ENCODE measurements around the gene SLC38A10.
A peak's percentile ranks its signal among the peaks of the same experiment; 100 is the strongest.

SLC38A10 gene

DNA sequence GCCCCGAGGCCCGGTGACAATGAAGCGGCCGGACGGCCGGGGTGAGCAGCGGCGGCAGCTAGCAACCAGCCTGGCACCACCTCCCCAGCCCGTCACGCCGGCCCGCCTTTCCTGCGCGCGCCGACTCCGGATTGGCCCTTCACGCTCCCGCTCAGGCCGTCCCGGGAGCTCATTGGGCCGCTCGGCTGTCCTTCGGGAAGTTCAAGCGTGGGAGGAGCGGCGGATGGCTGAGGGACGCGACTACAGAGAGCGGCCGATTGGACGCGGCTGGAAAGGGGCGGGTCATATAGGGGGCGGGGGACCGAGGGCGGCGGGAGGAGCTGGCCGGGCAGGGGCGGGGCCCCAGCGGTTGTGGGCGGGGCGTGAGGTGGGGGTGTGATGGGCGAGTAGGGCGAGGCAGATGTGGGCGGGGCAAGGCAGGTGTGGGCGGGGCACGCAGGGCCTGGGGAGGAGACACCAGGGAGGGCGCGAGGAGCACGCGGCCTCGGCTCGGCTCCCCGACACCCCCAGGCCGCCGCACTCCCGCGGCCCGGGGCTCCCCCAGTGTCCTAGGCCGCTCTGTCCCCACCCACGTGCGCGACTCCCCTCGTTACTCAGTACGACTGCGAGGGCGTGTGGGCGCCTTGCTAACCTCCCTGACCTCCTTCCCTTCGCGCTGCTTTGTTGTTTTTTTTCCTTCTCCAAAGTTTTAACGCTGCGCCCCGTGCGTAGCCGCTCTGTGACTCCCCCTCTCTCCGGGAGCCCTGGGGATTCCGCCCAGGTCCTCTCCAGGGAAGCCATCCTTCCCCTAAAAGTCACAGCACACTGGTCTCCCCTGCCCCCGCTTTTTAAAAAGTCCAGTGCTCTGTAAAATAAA, 72.0 kb downstream of the SLC38A10 start, which contains the start of gene CEP131:
TSS of gene CEP131 (minus strand) at position 60 of the 856 bp plus-strand sequence. CDS start 2,909 bp downstream, outside the sequence.
- peak; percentile 94 to 99 for DNase-seq

DNA sequence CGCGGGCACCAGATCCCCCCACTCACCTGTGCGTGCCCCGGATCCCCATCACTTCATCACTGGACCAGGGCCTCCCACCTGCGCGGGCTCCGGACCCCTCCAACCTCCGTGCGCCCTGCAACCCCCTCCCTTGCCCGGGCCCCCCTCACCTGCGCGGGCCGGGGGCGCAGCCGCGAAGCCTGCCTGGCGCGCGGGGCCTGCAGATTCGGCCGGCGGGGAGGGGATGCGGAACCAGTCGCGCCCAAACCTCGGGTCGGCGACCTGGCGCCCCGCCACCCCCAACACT, 72.5 kb downstream of the SLC38A10 start:
- no peak for DNase-seq

DNA sequence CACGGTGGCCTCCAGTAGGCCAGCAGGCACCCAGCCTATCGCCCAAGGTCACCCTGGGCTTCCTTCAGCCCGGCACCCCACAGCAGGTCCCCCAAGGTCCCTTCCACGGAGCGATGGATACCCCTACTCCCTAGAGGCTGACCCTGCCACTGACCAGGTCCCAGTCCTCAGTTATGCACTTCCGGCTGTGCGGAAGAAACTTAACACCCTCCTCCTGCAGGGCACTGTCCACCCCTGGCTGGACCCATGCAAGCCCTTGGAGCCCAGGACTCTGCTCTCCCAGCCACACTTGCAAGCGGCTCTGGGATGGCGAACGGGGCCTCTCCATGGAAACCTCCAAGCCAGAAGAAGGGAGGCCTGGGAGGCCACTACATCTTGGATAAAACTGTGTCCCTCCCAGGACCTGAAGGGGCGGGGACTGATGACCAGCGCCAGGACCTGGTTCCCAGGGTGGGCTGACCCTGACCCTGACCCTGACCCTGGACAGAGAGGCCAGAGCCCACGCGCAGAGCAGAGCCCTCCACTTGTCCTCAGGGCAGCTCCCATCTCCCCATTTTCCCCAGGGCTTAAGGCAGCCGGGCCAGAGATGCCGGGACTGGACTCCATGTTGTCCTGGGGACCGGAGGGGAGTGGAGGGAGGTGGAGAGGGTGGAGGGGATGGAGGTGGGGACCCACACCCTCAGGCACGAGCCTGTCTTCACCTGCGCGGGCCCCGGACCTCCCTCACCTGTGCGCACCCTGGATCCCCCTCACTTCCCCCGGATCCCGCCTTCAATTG, 73.1 kb downstream of the SLC38A10 start:
- no peak for DNase-seq

DNA sequence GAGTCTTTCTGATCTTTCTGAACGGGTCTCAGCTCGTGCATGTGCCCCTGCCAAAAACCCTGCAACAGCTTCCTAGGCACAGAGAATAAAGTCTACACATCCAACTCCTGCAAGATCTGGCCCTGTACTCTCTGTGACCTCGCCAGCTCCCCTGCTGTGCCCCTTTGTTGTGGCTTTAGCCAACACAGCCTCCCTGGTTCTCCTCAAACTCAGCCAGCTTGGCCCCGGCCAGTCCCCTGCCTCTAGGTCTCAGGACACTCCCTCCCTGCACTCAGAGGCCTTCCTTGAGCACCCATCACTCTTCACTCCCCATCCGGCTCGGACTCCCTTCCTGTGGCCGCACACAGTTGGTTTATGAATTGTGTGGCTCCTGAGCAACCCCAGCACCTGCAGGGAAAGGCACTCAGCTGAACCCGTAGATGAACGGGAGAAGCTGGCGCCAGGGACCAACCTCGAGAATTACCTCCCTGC, 73.7 kb downstream of the SLC38A10 start:
- DNase-seq: no peak

DNA sequence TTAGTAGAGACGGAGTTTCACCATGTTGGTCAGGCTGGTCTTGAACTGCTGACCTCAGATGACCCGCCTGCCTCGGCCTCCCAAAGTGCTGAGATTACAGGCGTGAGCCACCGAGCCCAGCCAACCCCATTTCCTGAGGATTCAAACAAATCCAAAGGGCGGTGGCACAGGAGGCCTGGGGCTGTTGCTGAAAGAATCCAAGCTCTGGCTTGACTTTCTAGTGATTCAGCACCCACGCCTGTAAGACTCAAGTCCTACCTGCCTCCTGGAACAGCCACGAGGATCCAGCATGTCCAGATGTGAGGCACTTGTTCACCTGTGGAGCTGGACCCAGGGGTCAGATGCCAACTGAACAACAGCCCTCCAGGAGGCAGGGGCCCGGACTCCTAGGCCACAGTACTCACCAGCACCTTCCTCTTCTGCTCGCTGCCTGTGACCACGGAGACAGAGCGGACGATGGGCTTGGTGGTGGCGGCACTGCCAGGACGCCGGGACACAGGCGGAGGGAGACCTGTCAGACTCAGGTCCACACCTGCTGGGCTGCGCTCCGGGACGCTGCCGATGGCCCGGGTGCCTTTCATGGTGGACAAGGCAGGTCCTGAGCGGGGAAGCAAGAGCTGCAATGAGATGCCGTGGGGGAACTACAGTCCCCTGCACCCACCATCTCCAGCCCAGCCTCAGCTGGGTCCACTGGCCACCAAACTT, 75.5 kb downstream of the SLC38A10 start:
- DNase-seq: no peak

DNA sequence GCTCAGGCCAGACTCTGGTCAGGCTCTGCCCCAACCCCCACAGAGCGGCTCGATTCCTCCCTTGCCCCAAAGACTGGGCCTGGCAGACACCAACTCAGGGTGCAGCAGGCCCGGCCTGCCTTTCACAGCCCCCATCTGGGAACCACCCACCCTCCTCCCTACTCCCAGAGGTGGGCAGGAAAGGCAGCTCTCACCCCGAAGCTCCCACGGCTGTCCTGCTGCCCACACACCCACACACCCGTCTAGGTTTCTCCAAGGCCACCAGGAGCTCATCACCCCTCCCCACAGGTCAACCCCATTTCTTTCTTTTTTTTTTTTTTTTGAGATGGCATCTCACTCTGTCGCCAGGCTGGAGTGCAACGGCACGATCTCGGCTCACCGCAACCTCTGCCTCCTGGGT, 76.1 kb downstream of the SLC38A10 start:
- no peak for DNase-seq

DNA sequence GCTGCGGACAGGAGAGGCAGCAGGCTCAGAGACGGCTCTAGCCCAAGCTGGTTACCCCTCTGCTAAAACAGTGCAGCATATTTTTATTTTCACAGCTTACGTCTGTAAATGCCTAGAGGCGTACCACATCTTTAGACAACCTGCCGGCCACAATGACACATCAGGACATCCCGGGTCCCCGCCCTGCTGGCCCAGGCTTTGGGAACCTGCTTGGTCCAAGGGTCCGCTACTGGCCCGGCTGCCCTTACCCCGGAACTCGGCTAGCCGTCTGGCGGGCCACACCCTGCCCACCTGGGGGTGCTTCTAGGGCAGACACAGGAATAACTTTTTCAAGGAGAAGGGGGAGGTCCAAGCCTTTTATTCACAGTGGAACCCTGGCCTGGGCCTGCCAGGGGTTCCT, 76.6 kb downstream of the SLC38A10 start:
- no peak for DNase-seq

DNA sequence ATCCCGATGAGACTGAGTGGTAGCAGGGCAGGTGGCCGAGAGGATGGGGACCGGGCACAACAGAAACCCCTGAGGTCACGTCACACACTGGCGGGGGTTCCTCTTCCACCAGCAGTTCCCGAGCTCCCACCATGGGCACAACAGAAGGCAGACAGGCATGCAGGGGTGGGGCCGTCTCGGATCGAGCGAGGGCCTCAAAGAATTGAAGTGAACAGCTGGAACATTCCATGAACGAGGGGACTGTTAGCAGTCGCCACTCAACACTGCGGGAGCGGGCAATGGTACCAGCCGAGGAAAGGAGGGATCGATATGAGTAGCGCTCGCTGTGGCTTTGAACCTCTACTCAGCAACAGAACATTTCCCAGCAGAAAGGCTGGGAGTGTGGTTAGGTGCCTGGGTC, 77.6 kb downstream of the SLC38A10 start:
- DNase-seq: no peak

DNA sequence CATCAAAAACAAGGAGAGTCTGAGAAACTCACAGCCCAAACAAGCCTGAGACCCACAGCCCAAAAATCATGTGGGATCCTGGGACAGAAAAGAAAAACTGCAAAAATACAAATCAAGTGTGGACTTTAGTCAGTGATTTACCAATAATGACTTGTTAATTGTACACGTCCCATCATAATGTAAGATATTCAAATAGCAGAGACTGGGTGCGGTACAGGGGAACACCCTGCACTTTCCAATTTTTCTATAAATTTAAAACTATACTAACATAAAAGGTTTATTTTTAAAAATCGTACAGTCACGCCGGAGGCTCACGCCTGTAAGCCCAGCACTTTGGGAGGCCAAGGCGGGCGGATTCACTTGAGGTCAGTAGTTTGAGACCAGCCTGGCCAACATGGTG, 81.1 kb downstream of the SLC38A10 start:
- no peak for DNase-seq

DNA sequence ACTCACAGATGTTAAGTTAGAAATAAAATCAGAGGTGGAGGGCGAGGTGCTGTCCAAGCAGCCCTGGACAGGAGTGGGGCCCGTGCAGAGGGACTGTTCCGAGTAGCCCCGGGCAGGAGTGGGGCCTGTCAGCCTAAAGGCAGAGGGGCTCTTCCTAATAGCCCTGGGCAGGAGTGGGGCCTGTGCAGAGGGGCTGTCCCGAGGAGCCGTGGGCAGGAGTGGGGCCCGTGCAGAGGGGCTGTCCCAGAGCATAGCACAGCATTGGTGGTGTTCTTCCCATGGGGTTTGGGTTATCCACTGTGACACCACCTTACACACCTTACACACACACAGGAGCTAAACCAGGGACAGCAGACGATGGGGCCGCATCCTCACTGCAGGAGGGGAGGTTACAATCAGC, 82.7 kb downstream of the SLC38A10 start:
- DNase-seq: no peak

DNA sequence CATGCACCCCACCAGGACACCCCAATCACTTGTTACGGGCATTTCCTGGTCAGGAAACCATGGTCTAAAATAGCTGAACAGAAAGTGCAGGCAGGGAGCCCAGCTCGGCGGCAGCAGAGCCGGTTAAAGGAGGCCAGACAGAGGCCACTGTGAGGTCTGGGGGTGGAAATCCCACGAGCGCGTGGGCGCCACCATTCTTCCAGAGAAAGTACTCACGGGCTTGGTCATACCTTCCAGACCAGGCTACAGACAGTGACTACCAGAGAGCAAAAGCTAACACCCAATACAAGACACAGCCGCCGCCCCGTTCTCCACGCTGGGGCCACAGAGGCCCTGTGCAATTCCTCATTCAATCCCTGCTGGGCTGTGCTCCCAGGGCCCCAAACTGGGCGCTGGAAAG, 84.2 kb downstream of the SLC38A10 start:
- no peak for DNase-seq

DNA sequence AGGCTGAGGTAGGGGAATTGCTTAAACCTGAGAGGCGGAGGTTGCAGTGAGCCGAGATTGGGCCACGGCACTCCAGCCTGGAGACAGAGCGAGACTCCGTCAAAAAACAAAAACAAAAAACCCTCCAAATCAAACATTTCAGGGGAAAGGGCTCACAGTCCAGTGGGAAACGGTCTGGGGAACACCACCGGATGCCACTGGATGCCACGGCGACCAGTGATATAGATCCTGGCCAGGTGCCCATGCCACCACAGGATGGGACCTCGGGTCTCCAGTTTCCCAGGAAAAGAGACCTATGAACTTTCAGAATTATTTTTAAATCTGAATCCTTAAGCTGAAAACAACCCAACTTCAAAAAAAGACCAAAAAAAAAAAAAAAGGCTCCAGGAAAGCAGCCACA, 84.6 kb downstream of the SLC38A10 start:
- no peak for DNase-seq

DNA sequence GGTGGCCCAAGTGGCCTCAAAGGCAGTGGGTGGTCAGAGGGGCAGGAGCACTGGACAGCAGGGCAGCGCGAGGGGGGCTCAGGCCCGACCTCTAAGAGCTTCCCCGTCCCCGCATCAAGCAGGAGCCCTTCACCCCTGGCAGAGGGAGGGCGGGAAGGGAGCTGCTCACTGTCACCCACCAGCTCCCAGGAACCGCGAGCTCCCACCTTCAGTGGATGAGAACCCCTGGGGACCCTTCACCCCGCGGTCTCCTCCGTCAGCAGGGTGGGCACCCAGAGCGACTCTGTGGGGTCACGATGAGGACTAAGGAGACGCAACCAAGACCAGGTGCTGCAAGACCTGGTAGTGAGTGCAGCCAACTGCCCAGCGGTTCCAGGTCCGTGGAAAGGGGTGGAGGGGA, 86.0 kb downstream of the SLC38A10 start:
- no peak for DNase-seq

DNA sequence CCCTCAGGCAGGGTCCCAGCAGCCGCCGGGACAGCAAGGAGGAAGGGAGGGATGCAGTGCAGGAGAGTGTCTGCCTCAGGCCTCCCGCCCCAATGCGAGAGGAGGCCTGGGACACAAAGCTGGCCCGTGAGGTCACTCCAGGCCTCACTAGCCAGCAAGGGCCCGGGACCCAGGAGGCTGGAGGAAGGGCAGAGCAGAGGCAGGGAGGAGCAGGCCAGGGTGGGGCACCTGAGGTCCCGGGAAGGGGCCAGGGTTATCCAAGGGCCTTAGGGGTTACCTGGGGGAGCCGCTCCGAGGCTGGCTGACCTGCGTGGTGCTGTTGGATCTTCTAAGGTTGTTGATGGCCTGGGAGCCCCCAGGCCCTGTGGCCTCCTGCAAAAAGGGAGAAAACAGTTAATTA, 86.5 kb downstream of the SLC38A10 start:
- no peak for DNase-seq

DNA sequence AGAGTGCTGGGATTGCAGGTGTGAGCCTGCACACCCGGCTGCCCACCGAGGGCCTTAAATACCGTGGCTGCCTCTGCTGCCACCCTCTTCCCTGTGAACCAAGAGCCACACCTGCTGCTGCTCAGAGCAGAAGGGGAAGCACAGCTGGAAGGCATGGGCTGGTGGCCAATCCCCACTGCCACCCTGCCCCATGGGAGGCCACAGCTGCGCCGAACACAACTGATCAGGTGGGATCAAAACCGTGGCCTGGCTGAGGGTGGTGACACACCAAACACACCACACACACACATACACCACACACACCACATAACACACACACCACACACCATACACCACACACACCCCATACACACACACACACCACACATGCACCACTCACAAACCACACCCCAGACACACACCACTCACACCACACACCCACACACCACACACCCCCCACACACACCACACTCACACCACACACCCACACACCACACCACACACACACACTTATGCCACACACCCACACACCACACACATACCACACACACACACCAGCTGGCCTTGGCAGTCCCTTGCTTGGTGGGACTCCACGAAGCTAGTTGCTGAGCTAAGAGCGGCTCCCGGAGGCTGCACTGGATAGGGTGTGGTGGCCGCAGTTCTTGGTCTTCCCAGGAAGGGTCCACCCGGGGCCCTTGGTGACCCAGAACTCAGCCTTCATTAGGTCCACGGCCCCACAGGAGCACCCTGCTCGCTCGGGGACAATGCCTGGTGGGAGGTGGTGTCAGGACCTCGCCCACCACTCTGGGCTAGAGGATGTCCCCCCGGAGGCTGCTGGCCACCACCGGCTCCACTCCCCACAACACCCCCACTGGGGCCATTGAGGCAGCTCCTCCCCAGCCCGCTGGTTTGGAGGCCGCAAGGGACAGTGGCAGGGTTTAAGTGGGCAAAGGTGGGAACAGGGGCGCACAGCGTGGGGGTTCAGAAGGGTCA, 87.2 kb downstream of the SLC38A10 start:
- DNase-seq: no peak

DNA sequence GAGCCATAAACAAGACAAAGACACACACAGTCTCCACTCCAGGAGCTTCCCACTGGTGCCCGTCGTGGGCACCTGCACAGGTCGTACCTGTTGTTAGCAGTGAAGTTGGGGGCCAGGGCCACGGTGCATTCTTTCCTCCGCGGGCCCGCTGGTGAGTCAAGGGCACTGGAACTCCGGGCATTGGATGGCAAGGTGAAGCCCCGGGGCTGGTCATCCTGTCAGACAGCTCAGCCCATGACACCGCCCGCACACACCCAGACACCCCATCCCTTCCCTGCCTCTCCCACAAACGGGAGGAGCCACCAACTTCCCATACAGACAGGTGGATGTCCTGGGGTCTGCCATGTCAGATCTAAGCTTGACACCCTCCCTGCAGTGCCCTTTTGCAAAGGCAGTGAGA, 88.5 kb downstream of the SLC38A10 start:
- no peak for DNase-seq

DNA sequence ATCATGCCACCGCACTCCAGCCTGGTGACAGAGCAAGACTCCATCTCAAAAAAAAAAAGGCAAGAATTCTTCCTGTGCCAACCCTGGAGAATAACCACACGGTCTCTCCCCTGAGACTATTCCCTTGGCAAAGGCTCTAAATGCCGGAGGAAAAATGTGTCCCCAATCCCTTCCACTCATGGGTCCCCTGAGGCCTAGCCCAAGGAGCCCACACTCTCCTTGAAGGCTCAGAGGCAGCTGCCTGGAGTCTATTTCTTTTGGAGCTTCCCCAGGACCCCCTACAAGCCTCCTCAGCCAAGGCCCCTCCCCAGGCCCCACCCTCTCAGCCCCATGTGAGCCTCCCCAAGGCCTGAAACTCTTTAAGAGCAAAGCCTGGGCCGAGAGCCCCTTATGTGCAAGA, 88.9 kb downstream of the SLC38A10 start:
- DNase-seq: no peak

DNA sequence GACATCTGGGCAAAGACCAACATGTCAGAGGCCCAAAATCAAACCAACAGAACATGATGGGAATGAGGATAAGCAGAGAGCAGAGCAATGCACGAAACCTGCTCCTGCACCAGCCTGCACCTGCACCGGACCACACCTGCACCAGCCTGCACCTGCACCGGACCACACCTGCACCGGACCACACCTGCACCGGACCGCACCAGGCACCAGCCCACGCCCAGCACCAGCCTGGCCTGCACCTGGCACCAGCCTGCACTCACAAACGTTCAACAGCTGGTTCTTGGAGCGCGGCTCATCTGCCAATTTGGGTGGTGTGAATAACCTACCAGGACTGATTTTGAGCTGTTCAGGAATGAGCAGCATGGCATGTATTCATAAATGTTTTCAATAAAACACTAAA, 90.5 kb downstream of the SLC38A10 start:
- no peak for DNase-seq

DNA sequence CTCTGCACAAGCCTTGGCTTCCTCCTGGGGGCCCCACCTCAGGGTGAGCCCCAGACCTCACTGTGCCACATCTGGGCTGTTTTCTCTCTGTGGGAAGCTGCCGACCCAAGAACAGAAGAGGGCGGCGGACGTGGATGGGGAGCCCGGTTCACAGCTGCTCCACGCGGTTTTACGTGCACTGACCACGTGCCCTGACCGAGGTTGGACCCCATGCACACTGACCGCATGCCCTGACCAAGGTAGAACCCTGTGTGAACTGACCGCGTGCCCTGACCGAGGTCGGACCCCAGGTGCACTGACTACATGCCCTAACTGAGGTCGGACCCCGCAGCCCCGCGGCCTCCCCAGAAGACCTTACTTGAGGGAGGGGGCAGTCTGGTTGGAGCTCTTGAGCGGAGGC, 92.0 kb downstream of the SLC38A10 start:
- DNase-seq: no peak

DNA sequence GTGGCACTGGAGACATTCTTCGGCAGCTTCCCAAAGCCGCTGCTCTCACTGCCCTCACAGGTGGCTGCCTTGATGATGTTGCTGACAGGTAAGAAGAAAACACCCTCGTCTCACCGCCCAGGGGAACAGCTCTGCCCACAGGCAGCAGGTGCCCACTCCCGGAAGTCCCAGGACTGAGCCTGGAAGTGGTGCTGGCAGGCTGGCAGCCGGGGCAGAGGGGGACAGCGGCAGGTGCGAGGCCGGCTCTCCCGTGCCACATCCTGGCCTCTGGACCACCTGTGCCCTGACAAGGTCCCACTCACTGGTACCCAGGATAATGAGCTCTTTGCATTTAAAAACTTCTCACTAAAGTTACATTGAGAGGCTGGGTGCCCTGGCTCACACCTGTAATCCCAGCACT, 92.8 kb downstream of the SLC38A10 start:
- no peak for DNase-seq

DNA sequence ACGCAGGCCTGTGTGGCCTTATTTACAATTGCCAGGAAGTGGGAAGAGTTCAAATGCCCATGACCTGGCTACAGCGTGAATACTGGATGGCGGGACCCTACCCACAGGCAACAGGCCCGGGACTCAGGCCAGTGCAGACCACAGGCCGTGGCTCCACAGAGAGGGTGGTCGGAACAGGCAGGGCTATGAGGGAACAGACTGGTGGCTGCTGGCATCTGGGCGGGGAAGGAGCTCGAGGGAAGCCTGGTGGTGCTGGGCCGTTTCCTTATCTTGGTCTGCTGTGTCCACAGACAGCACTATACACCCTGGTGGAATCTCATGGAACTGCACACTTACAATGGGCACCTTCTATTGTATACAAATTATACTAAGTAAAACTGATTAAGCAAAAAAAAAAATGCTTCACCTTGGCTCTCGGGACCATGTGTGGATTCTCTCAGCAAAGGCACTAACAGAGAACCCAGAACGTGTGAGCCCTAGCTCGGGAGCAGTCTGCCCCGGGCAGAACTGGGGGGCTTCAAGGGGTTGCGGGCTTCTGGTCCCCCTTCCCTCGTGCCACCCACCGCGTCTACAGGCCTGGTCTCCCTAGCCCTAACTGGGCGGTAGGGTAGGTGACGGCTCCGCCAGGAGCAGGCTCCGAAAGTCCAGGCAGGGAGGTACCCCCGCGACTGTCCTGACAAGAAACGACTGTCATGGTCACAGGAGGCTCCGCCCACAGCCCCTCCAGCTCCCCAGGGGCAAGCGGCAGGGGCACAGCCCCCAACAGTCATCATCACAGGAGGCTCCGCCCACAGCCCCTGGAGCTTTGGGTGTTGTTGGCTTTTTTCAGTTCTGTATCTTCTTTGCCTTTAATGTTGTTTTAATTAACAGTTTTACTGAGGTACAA, 94.2 kb downstream of the SLC38A10 start:
- DNase-seq: peak; percentile 30 to 75
